ENCODE results near the gene DFFB. TPM values are rescaled to one million over a fixed set of nuclear protein-coding genes. Genes with fewer than 3 reads are reported as not detected.

DFFB gene
- total and polyA plus RNA-seq, 8 donors: 3.3 to 8.6 (median 5.2) TPM

DNA sequence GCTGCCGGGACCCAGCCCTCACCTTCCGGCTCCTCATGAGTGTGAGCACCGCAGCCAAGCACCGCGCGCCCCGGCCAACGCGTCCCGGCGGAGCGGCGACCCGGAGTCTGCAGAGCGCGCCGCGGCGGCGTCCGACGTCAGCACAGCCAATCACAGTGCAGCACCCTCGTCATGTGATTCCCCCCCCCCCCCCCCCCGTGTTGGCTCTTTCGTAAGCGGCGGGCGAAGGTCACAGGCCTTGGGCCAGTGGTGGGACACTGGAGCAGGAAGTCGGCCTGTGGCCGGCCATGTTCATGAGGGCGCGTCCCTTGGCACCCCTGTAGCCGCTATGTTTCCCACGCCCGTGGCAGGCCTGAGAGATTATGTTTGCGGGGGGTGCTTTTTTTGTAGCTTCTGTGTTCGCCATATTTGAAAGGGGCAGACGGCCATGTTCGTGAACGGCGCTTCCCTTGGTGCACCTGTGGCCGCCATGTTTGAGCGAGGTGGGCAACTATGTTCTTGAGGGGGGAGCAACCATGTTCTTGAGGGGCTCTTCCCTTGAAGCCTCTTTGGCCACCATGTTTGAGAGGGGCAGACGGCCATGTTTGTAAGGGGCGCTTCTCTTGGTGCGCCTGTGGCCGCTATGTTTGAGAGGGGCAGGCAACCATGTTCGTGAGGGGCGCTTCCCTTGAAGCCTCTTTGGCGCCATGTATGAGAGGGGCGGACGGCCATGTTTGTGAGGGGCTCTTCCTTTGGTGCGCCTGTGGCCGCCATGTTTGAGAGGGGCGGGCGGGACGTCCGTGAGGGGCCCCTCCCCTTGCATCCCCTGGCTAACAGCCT is 43.1 kb downstream of the DFFB start, which contains the start of gene C1orf174:
Gene C1orf174 (minus strand): TSS at position 123 of the 819 bp plus-strand sequence. CDS start 86 bp downstream, at position 37.
- peak; percentile 96 for FAIRE-seq
- 0 to 1% methylated on average over 54 to 58 of the region's 58 CpGs for WGBS, 2 donors
- H3K36me3 ChIP-seq: no peaks in the 10 kb centered on the region

GRCh38 chr1:3900969-3901529 is 43.8 kb downstream of the DFFB start:
- peak; percentile 86 to 93 (median 86) for ATAC-seq
- FAIRE-seq: peak; percentile 98
- intact Hi-C loops (cut with DNase I): no loop called here
- H3K4me1 ChIP-seq: peaks cover 0 to 6% (median 0%) of the 10 kb centered on the region in 3 donors
- H3K27ac ChIP-seq: peak overlapping the region; percentile 92 to 98 (median 96)
- H3K27me3 ChIP-seq: no peaks in the 10 kb centered on the region
- TF ChIP-seq, protein P1, sequence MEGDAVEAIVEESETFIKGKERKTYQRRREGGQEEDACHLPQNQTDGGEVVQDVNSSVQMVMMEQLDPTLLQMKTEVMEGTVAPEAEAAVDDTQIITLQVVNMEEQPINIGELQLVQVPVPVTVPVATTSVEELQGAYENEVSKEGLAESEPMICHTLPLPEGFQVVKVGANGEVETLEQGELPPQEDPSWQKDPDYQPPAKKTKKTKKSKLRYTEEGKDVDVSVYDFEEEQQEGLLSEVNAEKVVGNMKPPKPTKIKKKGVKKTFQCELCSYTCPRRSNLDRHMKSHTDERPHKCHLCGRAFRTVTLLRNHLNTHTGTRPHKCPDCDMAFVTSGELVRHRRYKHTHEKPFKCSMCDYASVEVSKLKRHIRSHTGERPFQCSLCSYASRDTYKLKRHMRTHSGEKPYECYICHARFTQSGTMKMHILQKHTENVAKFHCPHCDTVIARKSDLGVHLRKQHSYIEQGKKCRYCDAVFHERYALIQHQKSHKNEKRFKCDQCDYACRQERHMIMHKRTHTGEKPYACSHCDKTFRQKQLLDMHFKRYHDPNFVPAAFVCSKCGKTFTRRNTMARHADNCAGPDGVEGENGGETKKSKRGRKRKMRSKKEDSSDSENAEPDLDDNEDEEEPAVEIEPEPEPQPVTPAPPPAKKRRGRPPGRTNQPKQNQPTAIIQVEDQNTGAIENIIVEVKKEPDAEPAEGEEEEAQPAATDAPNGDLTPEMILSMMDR (IDR thresholded peaks at IDR 0.05): no peak
- H3K36me3 ChIP-seq: no peaks in the 10 kb centered on the region
- H3K9me3 ChIP-seq: no peaks in the 10 kb centered on the region
- WGBS, 2 donors: 0 to 1% methylated on average over 50 to 51 of the region's 51 CpGs
- DNase-seq: peak; percentile 97 to 99 (median 98)
- peak overlapping the region; percentile 77 to 93 (median 88) for H3K4me3 ChIP-seq

More for the DNA sequence above, 43.1 kb downstream of the DFFB start, which contains the start of gene C1orf174:
- Histone ChIP-seq H3K4me1 (peaks cover 0 to 6% (median 0%) of the 10 kb centered on the region in 3 donors), H3K27ac (peak within 1 kb of the TSS; percentile 92 to 98 (median 96)), H3K27me3 (no peaks in the 10 kb centered on the region), H3K9me3 (no peaks in the 10 kb centered on the region), H3K4me3 (peak within 1 kb of the TSS; percentile 77 to 93 (median 88))
- ATAC-seq (peak; percentile 86 to 92 (median 88)), DNase-seq (peak; percentile 88 to 97 (median 95))
- TF ChIP-seq, protein P1 (IDR thresholded peaks at IDR 0.05): no peak
- intact Hi-C loops (cut with DNase I): no loop called here

DNA sequence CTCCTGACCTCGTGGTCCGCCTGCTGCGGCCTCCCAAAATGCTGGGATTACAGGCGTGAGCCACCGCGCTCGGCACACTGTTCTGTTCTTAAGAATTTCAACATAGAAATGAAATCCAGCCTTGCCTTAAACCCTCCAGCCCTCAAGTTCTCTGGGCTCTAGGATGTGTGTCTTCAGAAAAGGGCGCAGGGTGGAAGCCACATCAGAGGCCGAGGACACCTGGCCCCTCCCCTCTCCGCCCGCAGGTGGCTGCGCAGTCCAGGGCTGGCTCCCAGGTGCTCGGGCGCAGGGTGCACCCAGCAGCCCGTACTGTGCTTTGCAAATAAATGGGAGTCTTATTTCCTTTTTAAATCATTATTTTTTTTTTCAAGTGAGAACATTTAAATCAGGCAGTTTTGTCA is 44.8 kb downstream of the DFFB start:
- H3K4me1 ChIP-seq: peaks cover 0 to 6% (median 0%) of the 10 kb centered on the region in 3 donors
- FAIRE-seq (no peak), ATAC-seq (no peak), DNase-seq (peak in 1 of 6 donors; percentile 54)
- intact Hi-C loops (cut with DNase I): no loop called here
- TF ChIP-seq, protein P1 (IDR thresholded peaks at IDR 0.05): no peak
- no peak overlapping the region for H3K27ac ChIP-seq
- H3K27me3 ChIP-seq: no peaks in the 10 kb centered on the region
- no peaks in the 10 kb centered on the region for H3K9me3 ChIP-seq
- no peak overlapping the region for H3K4me3 ChIP-seq
- H3K36me3 ChIP-seq: no peaks in the 10 kb centered on the region
- 95 to 97% methylated on average over 15 of the region's 15 CpGs for WGBS, 2 donors

GRCh38 chr1:3902571-3903091 is 45.4 kb downstream of the DFFB start:
- no peak for ATAC-seq
- H3K27me3 ChIP-seq: no peaks in the 10 kb centered on the region
- no peak for FAIRE-seq
- TF ChIP-seq, protein P1 (IDR thresholded peaks at IDR 0.05): no peak
- intact Hi-C loops (cut with DNase I): no loop called here
- H3K9me3 ChIP-seq: no peaks in the 10 kb centered on the region
- no peak overlapping the region for H3K4me3 ChIP-seq
- H3K27ac ChIP-seq: no peak overlapping the region
- peaks cover 0 to 6% (median 0%) of the 10 kb centered on the region in 3 donors for H3K4me1 ChIP-seq
- H3K36me3 ChIP-seq: no peaks in the 10 kb centered on the region
- 84% methylated on average over 10 of the region's 10 CpGs for WGBS, 2 donors
- DNase-seq: no peak

Measured in pancreas (tissue), 10 donors.